Airway epithelial cell (primary cell): ENCODE data around the gene ST6GALNAC1. TPM values are rescaled to one million over a fixed set of nuclear protein-coding genes. Genes with fewer than 3 reads are reported as not detected.

Source experiments
- total RNA-seq: library from RNA; depleted of rRNA; stranded (reverse); fragments of >200 nt; gene quantifications from 2 replicates; pipeline ENCODE4 v1.2.3, GENCODE V29; 2015

The ST6GALNAC1 gene, protein sequence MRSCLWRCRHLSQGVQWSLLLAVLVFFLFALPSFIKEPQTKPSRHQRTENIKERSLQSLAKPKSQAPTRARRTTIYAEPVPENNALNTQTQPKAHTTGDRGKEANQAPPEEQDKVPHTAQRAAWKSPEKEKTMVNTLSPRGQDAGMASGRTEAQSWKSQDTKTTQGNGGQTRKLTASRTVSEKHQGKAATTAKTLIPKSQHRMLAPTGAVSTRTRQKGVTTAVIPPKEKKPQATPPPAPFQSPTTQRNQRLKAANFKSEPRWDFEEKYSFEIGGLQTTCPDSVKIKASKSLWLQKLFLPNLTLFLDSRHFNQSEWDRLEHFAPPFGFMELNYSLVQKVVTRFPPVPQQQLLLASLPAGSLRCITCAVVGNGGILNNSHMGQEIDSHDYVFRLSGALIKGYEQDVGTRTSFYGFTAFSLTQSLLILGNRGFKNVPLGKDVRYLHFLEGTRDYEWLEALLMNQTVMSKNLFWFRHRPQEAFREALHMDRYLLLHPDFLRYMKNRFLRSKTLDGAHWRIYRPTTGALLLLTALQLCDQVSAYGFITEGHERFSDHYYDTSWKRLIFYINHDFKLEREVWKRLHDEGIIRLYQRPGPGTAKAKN
- total RNA-seq, result 9.9 and 12.2 TPM in 2 replicates

DNA sequence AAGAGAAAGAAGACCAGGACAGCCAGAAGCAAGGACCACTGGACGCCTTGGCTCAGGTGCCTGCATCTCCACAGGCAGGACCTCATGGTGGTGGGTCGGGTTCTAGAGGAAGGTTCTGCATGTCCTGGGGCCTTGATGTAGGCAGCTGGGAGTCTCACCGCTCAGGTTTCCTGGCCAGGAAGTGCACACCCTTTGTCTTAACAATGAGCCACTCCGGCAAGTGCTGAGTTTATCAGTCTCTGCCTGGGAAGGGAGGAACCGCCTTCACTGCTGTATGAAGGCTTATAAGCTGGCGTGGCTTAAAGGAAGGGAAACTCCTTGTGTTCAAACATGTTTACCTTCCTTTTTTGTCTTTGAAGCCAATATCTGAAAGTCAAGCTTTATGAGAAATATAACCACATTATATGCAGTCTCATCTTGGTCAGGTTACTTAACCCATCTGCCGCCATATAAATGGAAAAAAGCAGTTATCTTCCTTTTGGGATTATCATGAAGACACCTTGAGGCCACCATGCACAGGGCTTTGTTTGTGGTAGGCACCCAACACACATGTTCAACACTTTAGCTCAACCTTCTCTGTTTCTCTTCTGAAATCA is at the start of gene ST6GALNAC1:
ST6GALNAC1 (minus strand) TSS at position 205 of the 596 bp plus-strand sequence; CDS start at position 86, 119 bp downstream.

DNA sequence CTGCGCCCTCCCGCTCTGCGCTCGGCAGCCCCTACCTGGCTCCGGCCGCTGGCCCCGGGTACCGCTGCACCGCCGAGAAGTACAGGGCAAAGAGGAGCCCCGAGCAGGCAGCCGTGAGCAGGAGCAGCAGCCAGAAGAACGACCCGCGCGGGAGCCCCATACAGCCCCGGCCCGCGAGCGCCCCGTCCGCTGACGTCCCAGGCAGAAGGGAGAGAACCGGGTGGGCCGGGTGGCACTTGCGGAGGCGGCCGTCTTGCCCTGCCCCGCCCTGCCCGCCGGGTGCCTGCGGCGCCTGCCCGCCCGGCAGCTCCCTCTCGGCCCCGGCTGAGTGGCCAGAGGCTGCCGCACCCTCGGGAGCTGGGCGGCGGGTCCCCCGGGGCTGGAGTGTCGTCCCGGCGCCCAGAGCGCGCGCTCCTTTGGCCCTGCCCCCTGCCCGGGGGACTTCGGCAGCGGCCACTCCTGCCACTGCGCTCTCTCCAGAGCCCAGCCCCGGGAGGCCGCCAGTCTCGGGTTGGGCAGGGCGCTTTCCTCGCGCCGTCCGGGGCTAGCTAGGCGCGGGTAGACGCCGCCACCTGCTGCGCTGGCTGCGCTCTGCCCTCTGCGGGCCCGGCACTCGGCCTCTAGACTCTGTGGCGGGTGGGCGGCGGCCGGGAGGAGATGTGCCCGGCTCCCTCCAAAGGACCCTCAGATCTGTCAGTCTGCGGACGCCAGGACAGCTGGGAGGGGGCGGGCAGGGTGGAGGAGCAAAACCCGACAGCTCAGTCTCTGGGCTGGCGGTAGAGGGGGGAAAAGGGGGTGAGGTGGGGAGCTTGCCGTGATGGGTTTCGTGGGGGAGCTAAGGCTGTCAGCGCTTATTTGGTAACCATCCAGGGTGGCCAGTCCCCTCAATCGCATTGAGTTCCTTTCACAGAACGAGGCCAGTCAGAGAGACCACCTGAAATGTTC is 57.6 kb downstream of the ST6GALNAC1 start, which contains the start of gene ST6GALNAC2:
ST6GALNAC2 (minus strand) TSS at position 212 of the 945 bp plus-strand sequence; CDS start at position 160, 52 bp downstream.

Other genes starting within 250 kb of the ST6GALNAC1 start
- 14.8 and 19.9 TPM in 2 replicates for gene UBE2O, start 190.6 kb downstream of the ST6GALNAC1 start, total RNA-seq
- not detected in 2 replicates for gene AANAT, start 176.2 kb downstream of the ST6GALNAC1 start, total RNA-seq
- 31.3 and 39.7 TPM in 2 replicates for gene RHBDF2, start 142.3 kb downstream of the ST6GALNAC1 start, total RNA-seq
- gene CYGB, start 106.0 kb downstream of the ST6GALNAC1 start, total RNA-seq, result 9.9 and 11.1 TPM in 2 replicates
- gene PRCD, start 103.7 kb downstream of the ST6GALNAC1 start, total RNA-seq, result 0.35 and 1.6 TPM in 2 replicates
- 62.2 and 86.3 TPM in 2 replicates for gene ST6GALNAC2, start 57.9 kb downstream of the ST6GALNAC1 start, total RNA-seq
- 73.4 and 101 TPM in 2 replicates for gene MXRA7, start 67.2 kb upstream of the ST6GALNAC1 start, total RNA-seq
- 21.1 and 22.1 TPM in 2 replicates for gene JMJD6, start 82.8 kb upstream of the ST6GALNAC1 start, total RNA-seq
- gene METTL23, start 83.1 kb upstream of the ST6GALNAC1 start, total RNA-seq, result 30.8 and 37.0 TPM in 2 replicates
- gene SRSF2, start 93.6 kb upstream of the ST6GALNAC1 start, total RNA-seq, result 301 and 303 TPM in 2 replicates
- 13.1 and 15.1 TPM in 2 replicates for gene MFSD11, start 94.4 kb upstream of the ST6GALNAC1 start, total RNA-seq
- 0.09 and 0.14 TPM in 2 replicates for gene MGAT5B, start 224.6 kb upstream of the ST6GALNAC1 start, total RNA-seq